ENCODE results near the gene CAPZB. TPM values are rescaled to one million over a fixed set of nuclear protein-coding genes. Genes with fewer than 3 reads are reported as not detected.
A peak's percentile ranks its signal among the peaks of the same experiment; 100 is the strongest.

The CAPZB gene
- total and polyA plus RNA-seq, 2 donors: 136 to 255 TPM

GRCh38 chr1:19365721-19366120 lies 119.6 kb downstream of the CAPZB start:
- Histone ChIP-seq H3K4me3 (ENCODE audit: low read length in 2 of 2) (no peak overlapping the region), H3K36me3 (ENCODE audit: control insufficient read depth in 2 of 2, insufficient read depth in 2 of 2, low read length in 1 of 2) (peaks cover 10 to 15% of the 10 kb centered on the region in 2 donors), H3K27me3 (ENCODE audit: control insufficient read depth in 2 of 2, insufficient read depth in 1 of 2, low read length in 1 of 2) (no peaks in the 10 kb centered on the region), H3K9me3 (ENCODE audit: control insufficient read depth in 2 of 2, insufficient read depth in 1 of 2, low read length in 1 of 2) (no peaks in the 10 kb centered on the region), H3K27ac (ENCODE audit: low read depth in 1 of 2, low read length in 1 of 2) (no peak overlapping the region), H3K4me1 (ENCODE audit: control insufficient read depth in 2 of 2, insufficient read depth in 2 of 2, low read length in 2 of 2) (peaks cover 53 to 65% of the 10 kb centered on the region in 2 donors)
- no peak for DNase-seq (ENCODE audit: low read depth in 6 of 9, low spot score in 9 of 9)
- 96% methylated on average over 10 of the region's 10 CpGs for WGBS

DNA sequence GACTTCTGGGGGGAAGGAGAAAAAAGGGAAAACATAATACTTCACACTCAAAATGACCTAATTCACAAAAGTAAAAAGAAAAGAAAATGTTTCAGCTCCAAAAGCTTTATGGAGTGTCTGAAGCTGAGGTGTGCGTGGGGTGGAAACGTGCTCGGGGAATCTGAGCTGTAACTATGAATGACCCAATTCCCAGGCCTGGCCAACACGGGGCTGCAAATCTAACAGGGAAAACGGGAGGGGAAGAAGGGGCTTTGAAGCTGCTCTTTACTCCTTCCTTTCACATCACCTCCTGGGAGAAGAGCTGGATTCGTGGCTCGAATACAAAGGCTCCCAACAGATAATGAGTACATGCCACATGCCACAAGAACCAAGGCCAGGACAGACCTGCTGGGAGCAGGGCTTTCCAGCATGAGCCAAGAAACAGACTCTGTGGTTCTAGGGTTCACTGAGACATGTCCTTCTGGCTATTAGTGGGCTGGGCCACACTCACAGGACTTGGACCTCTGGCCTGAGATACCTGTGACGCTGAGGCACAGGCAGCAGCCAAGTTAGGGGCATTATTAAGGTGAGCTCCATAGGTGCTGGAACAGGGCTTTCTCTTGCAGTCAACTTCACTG lies 121.7 kb downstream of the CAPZB start:
- Histone ChIP-seq H3K9me3 (ENCODE audit: control insufficient read depth in 2 of 2, insufficient read depth in 1 of 2, low read length in 1 of 2) (no peaks in the 10 kb centered on the region), H3K4me3 (ENCODE audit: low read length in 2 of 2) (no peak overlapping the region), H3K27ac (ENCODE audit: low read depth in 1 of 2, low read length in 1 of 2) (peak overlapping the region in 1 of 2 donors; percentile 41), H3K36me3 (ENCODE audit: control insufficient read depth in 2 of 2, insufficient read depth in 2 of 2, low read length in 1 of 2) (peaks cover 10 to 24% of the 10 kb centered on the region in 2 donors), H3K4me1 (ENCODE audit: control insufficient read depth in 2 of 2, insufficient read depth in 2 of 2, low read length in 2 of 2) (peaks cover 56 to 63% of the 10 kb centered on the region in 2 donors), H3K27me3 (ENCODE audit: control insufficient read depth in 2 of 2, insufficient read depth in 1 of 2, low read length in 1 of 2) (no peaks in the 10 kb centered on the region)
- no peak for DNase-seq (ENCODE audit: low read depth in 6 of 9, low spot score in 9 of 9)
- 95% methylated on average over 8 of the region's 8 CpGs for WGBS

DNA sequence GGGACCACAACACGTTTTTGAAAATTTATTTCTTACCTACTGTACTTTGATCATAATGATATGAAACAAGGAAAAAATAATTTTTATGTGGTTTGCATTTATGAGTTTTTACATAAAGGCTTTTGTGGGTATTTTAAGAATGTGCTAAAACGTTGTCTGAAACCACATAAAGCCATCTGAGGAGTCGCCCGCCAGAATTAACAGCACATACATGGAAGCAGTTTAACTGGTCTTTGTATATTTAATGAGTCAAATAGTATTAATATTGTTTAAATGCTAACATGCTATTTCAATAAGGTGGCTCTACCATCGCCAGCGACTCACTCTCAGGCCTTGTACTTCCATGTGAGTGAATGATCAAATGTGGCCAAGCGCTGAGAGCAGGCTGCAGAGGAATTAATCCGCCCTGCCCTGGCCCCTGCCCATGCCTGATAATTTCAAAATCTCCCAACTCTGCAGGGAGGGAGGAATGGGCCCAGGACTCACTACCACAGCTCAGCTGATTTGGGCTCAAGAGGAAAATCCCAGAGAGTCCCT lies 123.7 kb downstream of the CAPZB start:
- H3K36me3 ChIP-seq (ENCODE audit: control insufficient read depth in 2 of 2, insufficient read depth in 2 of 2, low read length in 1 of 2): peaks cover 15 to 26% of the 10 kb centered on the region in 2 donors
- 47% methylated on average over 8 of the region's 8 CpGs for whole genome bisulfite sequencing
- peak overlapping the region in 1 of 2 donors; percentile 27 for H3K27ac ChIP-seq (ENCODE audit: low read depth in 1 of 2, low read length in 1 of 2)

DNA sequence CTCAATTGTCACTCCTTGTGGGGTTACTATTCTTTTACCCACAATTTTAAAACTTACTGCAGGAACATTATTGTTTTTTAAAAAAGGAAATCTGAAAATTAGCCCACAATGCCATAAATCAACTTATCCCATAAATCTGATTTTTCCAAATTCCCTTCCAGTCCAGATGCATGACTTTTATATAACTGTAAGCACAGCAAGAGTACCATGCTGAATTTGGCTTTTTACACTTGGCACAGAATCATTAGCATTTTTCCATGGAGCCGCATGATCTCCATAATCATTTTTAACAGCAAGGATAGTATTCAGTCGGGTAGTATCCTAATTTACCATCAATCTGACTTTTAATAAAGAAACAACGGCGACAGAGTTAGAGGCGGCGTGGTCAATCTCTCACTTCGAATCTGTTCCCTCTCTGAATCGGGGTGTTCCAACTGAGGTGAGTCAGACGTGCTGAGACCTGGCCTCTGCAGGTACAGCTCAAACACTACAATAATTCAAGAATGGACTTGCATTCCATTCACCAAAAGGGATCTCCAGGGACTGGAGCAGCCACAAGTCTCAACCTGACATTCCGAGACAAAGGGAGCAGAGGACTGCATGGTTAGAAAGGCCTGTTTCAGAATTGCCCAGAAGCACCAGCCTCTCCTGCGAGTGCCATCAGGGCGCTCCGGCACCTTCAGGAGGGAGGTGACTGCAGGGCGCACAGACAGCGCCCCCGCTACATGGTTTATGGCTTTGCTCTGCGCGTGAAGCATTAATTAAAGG lies 124.3 kb downstream of the CAPZB start:
- Histone ChIP-seq H3K36me3 (ENCODE audit: control insufficient read depth in 2 of 2, insufficient read depth in 2 of 2, low read length in 1 of 2) (peaks cover 20 to 32% of the 10 kb centered on the region in 2 donors), H3K9me3 (ENCODE audit: control insufficient read depth in 2 of 2, insufficient read depth in 1 of 2, low read length in 1 of 2) (no peaks in the 10 kb centered on the region), H3K27me3 (ENCODE audit: control insufficient read depth in 2 of 2, insufficient read depth in 1 of 2, low read length in 1 of 2) (no peaks in the 10 kb centered on the region), H3K27ac (ENCODE audit: low read depth in 1 of 2, low read length in 1 of 2) (peak overlapping the region; percentile 43 to 67), H3K4me3 (ENCODE audit: low read length in 2 of 2) (no peak overlapping the region), H3K4me1 (ENCODE audit: control insufficient read depth in 2 of 2, insufficient read depth in 2 of 2, low read length in 2 of 2) (peaks cover 35 to 51% of the 10 kb centered on the region in 2 donors)
- 60% methylated on average over 18 of the region's 18 CpGs for WGBS
- peak in 1 of 9 donors; percentile 38 for DNase-seq (ENCODE audit: low read depth in 6 of 9, low spot score in 9 of 9)

More for the DNA sequence above, 123.7 kb downstream of the CAPZB start:
- Histone ChIP-seq H3K4me3 (ENCODE audit: low read length in 2 of 2) (no peak overlapping the region), H3K4me1 (ENCODE audit: control insufficient read depth in 2 of 2, insufficient read depth in 2 of 2, low read length in 2 of 2) (peaks cover 39 to 54% of the 10 kb centered on the region in 2 donors), H3K9me3 (ENCODE audit: control insufficient read depth in 2 of 2, insufficient read depth in 1 of 2, low read length in 1 of 2) (no peaks in the 10 kb centered on the region), H3K27me3 (ENCODE audit: control insufficient read depth in 2 of 2, insufficient read depth in 1 of 2, low read length in 1 of 2) (no peaks in the 10 kb centered on the region)
- DNase-seq (ENCODE audit: low read depth in 6 of 9, low spot score in 9 of 9): no peak

GRCh38 chr1:19360432-19360831 lies 124.9 kb downstream of the CAPZB start:
- Histone ChIP-seq H3K9me3 (ENCODE audit: control insufficient read depth in 2 of 2, insufficient read depth in 1 of 2, low read length in 1 of 2) (no peaks in the 10 kb centered on the region), H3K4me3 (ENCODE audit: low read length in 2 of 2) (no peak overlapping the region), H3K27me3 (ENCODE audit: control insufficient read depth in 2 of 2, insufficient read depth in 1 of 2, low read length in 1 of 2) (no peaks in the 10 kb centered on the region), H3K4me1 (ENCODE audit: control insufficient read depth in 2 of 2, insufficient read depth in 2 of 2, low read length in 2 of 2) (peaks cover 33 to 51% of the 10 kb centered on the region in 2 donors), H3K27ac (ENCODE audit: low read depth in 1 of 2, low read length in 1 of 2) (peak overlapping the region; percentile 43 to 67), H3K36me3 (ENCODE audit: control insufficient read depth in 2 of 2, insufficient read depth in 2 of 2, low read length in 1 of 2) (peaks cover 26 to 38% of the 10 kb centered on the region in 2 donors)
- DNase-seq (ENCODE audit: low read depth in 6 of 9, low spot score in 9 of 9): no peak
- 73% methylated on average over 11 of the region's 11 CpGs for WGBS

DNA sequence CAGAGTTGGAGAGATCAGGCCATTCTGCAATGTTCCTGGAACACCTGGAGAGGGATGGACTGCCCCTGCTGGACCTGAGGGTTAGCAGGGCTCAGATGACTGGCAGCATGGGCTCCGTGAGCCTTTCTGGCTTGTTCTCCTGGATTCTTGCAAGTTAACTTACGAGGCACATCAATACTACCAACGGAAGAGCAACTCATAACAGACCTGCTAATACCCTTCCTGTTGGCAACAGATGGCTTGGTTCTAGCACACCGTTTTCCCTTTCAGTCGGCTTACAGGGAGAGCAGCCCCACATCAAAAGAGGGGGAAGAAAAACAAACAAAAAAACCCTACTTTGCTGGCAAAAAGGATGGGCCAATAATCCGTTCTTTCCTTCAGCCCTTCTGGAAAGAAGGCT lies 125.3 kb downstream of the CAPZB start:
- WGBS: 6% methylated on average over 6 of the region's 6 CpGs
- Histone ChIP-seq H3K27ac (ENCODE audit: low read depth in 1 of 2, low read length in 1 of 2) (peak overlapping the region; percentile 22 to 67), H3K4me1 (ENCODE audit: control insufficient read depth in 2 of 2, insufficient read depth in 2 of 2, low read length in 2 of 2) (peaks cover 33 to 51% of the 10 kb centered on the region in 2 donors)

GRCh38 chr1:19359357-19359756 lies 126.0 kb downstream of the CAPZB start:
- Histone ChIP-seq H3K36me3 (ENCODE audit: control insufficient read depth in 2 of 2, insufficient read depth in 2 of 2, low read length in 1 of 2) (peaks cover 30 to 44% of the 10 kb centered on the region in 2 donors), H3K27me3 (ENCODE audit: control insufficient read depth in 2 of 2, insufficient read depth in 1 of 2, low read length in 1 of 2) (no peaks in the 10 kb centered on the region), H3K4me3 (ENCODE audit: low read length in 2 of 2) (no peak overlapping the region), H3K27ac (ENCODE audit: low read depth in 1 of 2, low read length in 1 of 2) (peak overlapping the region in 1 of 2 donors; percentile 67), H3K9me3 (ENCODE audit: control insufficient read depth in 2 of 2, insufficient read depth in 1 of 2, low read length in 1 of 2) (no peaks in the 10 kb centered on the region), H3K4me1 (ENCODE audit: control insufficient read depth in 2 of 2, insufficient read depth in 2 of 2, low read length in 2 of 2) (peaks cover 33 to 55% of the 10 kb centered on the region in 2 donors)
- WGBS: 42% methylated on average over 11 of the region's 11 CpGs
- DNase-seq (ENCODE audit: low read depth in 6 of 9, low spot score in 9 of 9): no peak

More for the DNA sequence above, 125.3 kb downstream of the CAPZB start:
- DNase-seq (ENCODE audit: low read depth in 6 of 9, low spot score in 9 of 9): peak in 1 of 9 donors; percentile 66
- Histone ChIP-seq H3K36me3 (ENCODE audit: control insufficient read depth in 2 of 2, insufficient read depth in 2 of 2, low read length in 1 of 2) (peaks cover 28 to 37% of the 10 kb centered on the region in 2 donors), H3K4me3 (ENCODE audit: low read length in 2 of 2) (no peak overlapping the region), H3K9me3 (ENCODE audit: control insufficient read depth in 2 of 2, insufficient read depth in 1 of 2, low read length in 1 of 2) (no peaks in the 10 kb centered on the region), H3K27me3 (ENCODE audit: control insufficient read depth in 2 of 2, insufficient read depth in 1 of 2, low read length in 1 of 2) (no peaks in the 10 kb centered on the region)

DNA sequence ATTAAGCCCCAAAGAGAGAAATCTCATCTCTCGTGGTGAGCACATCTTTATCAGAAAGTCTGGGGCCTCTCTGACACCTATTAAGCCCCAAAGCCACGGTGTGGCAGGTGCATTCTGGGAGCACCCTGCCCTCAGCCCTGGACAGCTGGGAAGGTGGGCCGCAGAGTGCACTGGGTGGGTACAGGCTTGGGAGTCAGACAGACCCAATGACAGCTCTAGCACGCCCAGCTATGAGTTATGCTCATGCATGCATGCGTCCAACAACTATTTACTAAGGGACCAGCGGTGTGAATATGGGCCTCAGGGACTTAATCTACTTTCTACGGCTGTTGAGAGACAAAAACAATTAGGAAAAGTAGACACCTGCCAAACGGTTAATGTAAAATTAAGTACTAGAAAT lies 126.6 kb downstream of the CAPZB start:
- H3K27ac ChIP-seq (ENCODE audit: low read depth in 1 of 2, low read length in 1 of 2): no peak overlapping the region
- H3K9me3 ChIP-seq (ENCODE audit: control insufficient read depth in 2 of 2, insufficient read depth in 1 of 2, low read length in 1 of 2): no peaks in the 10 kb centered on the region
- DNase-seq (ENCODE audit: low read depth in 6 of 9, low spot score in 9 of 9): no peak
- WGBS: 84% methylated on average over 8 of the region's 8 CpGs
- peaks cover 33 to 54% of the 10 kb centered on the region in 2 donors for H3K4me1 ChIP-seq (ENCODE audit: control insufficient read depth in 2 of 2, insufficient read depth in 2 of 2, low read length in 2 of 2)
- H3K27me3 ChIP-seq (ENCODE audit: control insufficient read depth in 2 of 2, insufficient read depth in 1 of 2, low read length in 1 of 2): no peaks in the 10 kb centered on the region
- H3K4me3 ChIP-seq (ENCODE audit: low read length in 2 of 2): no peak overlapping the region
- peaks cover 36 to 47% of the 10 kb centered on the region in 2 donors for H3K36me3 ChIP-seq (ENCODE audit: control insufficient read depth in 2 of 2, insufficient read depth in 2 of 2, low read length in 1 of 2)
